Measurements from ENCODE around the gene TBC1D3G. TPM values are rescaled to one million over a fixed set of nuclear protein-coding genes. Genes with fewer than 3 reads are reported as not detected.
"Not testable (repeated sequence)": the region's sequence is repeated elsewhere in the genome, so short reads cannot be mapped to it uniquely, and the experiment has no call there.

Gene TBC1D3G
- not detected in 2 replicates for total RNA-seq

GRCh38 chr17:36323584-36323983 lies at the start of gene TBC1D3G:
Gene TBC1D3G, plus strand, starts transcription at chr17:36323884. Its CDS starts 1,528 bp downstream, at chr17:36325412.
- DNase-seq (ENCODE audit: low read depth), result not testable (repeated sequence)

GRCh38 chr17:36283256-36283655 lies 40.4 kb upstream of the TBC1D3G start:
- DNase-seq (ENCODE audit: low read depth), result not testable (repeated sequence)

GRCh38 chr17:36284219-36284618 lies 39.5 kb upstream of the TBC1D3G start:
- DNase-seq (ENCODE audit: low read depth), result not testable (repeated sequence)

- not testable (repeated sequence) for DNase-seq (ENCODE audit: low read depth)
These were observed 33.6 kb upstream of the TBC1D3G start for GRCh38 chr17:36289965-36290612.

- not testable (repeated sequence) for DNase-seq (ENCODE audit: low read depth)
These were observed 28.5 kb upstream of the TBC1D3G start for GRCh38 chr17:36295161-36295560.

GRCh38 chr17:36315736-36316135 lies 7.9 kb upstream of the TBC1D3G start:
- DNase-seq (ENCODE audit: low read depth), result not testable (repeated sequence)

GRCh38 chr17:36362496-36362895 lies 38.8 kb downstream of the TBC1D3G start:
- not testable (repeated sequence) for DNase-seq (ENCODE audit: low read depth)

- not testable (repeated sequence) for DNase-seq (ENCODE audit: low read depth)
These were observed 52.3 kb downstream of the TBC1D3G start for GRCh38 chr17:36375938-36376337.

Other genes starting within 250 kb of the TBC1D3G start
- not detected in 2 replicates for gene CCL3, start 233.7 kb upstream of the TBC1D3G start, total RNA-seq
- gene CCL4, start 220.1 kb upstream of the TBC1D3G start, total RNA-seq, result not detected in 2 replicates
- gene TBC1D3B, start 147.2 kb upstream of the TBC1D3G start, total RNA-seq, result 2.3 and 2.6 TPM in 2 replicates
- gene CCL3L1, start 127.1 kb upstream of the TBC1D3G start, total RNA-seq, result not detected in 2 replicates
- not detected in 2 replicates for gene CCL4L2, start 112.8 kb upstream of the TBC1D3G start, total RNA-seq
- 0.60 TPM in 1 of 2 replicates, not detected in the other for gene TBC1D3I, start 59.3 kb upstream of the TBC1D3G start, total RNA-seq
- not detected in 2 replicates for gene TBC1D3H, start 64.6 kb downstream of the TBC1D3G start, total RNA-seq
- 26.8 and 31.8 TPM in 2 replicates for gene ZNHIT3, start 162.8 kb downstream of the TBC1D3G start, total RNA-seq
- gene MYO19, start 211.0 kb downstream of the TBC1D3G start, total RNA-seq, result 45.2 and 59.4 TPM in 2 replicates
- gene PIGW, start 211.1 kb downstream of the TBC1D3G start, total RNA-seq, result 9.7 and 11.6 TPM in 2 replicates
- 42.4 and 88.2 TPM in 2 replicates for gene GGNBP2, start 221.0 kb downstream of the TBC1D3G start, total RNA-seq